GM19035 (cell line): ENCODE results near the gene ANKRD13C.
"Not testable (repeated sequence)": the region's sequence is repeated elsewhere in the genome, so short reads cannot be mapped to it uniquely, and the experiment has no call there.

ENCODE experiments used
- ATAC-seq: cut with Tn5 transposase; IDR thresholded peaks from one replicate; pipeline ENCODE4 v1.9.1; 2021; ENCODE audit not compliant: unreplicated experiment

Gene ANKRD13C

GRCh38 chr1:70361727-70362398, 7.3 kb upstream of the ANKRD13C start:
- no peak for ATAC-seq

- ATAC-seq, result no peak
Measured at GRCh38 chr1:70360321-70360720, 5.8 kb upstream of the ANKRD13C start.

- peak; percentile 38 for ATAC-seq
Measured at GRCh38 chr1:70358921-70359564, 4.5 kb upstream of the ANKRD13C start.

- no peak for ATAC-seq
Measured at GRCh38 chr1:70355920-70356319, 1.4 kb upstream of the ANKRD13C start.

- ATAC-seq, result no peak
Measured at GRCh38 chr1:70355111-70355407, 537 bp upstream of the ANKRD13C start.

- peak; percentile 30 for ATAC-seq
Measured at GRCh38 chr1:70353601-70354331, 756 bp downstream of the ANKRD13C start.

GRCh38 chr1:70353044-70353443, 1.5 kb downstream of the ANKRD13C start:
- ATAC-seq, result no peak

- ATAC-seq, result not testable (repeated sequence)
Measured at GRCh38 chr1:70349799-70350198, 4.7 kb downstream of the ANKRD13C start.

- no peak for ATAC-seq
Measured at GRCh38 chr1:70348399-70349165, 5.9 kb downstream of the ANKRD13C start.

- not testable (repeated sequence) for ATAC-seq
Measured at GRCh38 chr1:70339644-70340043, 14.9 kb downstream of the ANKRD13C start.

- no peak for ATAC-seq
Measured at GRCh38 chr1:70336050-70336449, 18.5 kb downstream of the ANKRD13C start.

GRCh38 chr1:70334436-70334835, 20.1 kb downstream of the ANKRD13C start:
- no peak for ATAC-seq

GRCh38 chr1:70333245-70333644, 21.3 kb downstream of the ANKRD13C start:
- no peak for ATAC-seq

- ATAC-seq, result no peak
Measured at GRCh38 chr1:70331962-70332361, 22.6 kb downstream of the ANKRD13C start.

- no peak for ATAC-seq
Measured at GRCh38 chr1:70327306-70328076, 27.0 kb downstream of the ANKRD13C start.

- no peak for ATAC-seq
Measured at GRCh38 chr1:70324683-70325082, 29.8 kb downstream of the ANKRD13C start.

GRCh38 chr1:70319750-70320149, 34.8 kb downstream of the ANKRD13C start:
- no peak for ATAC-seq

- ATAC-seq, result no peak
Measured at GRCh38 chr1:70318191-70318590, 36.3 kb downstream of the ANKRD13C start.

- no peak for ATAC-seq
Measured at GRCh38 chr1:70317087-70317486, 37.4 kb downstream of the ANKRD13C start.

- no peak for ATAC-seq
Measured at GRCh38 chr1:70315782-70316181, 38.7 kb downstream of the ANKRD13C start.
